BLaER1 (cell line): ENCODE measurements around the gene REG4.

Source experiments
- H3K27ac ChIP-seq: shearing (Covaris generic); formaldehyde crosslinking; 2 replicates; pipeline ENCODE4 v1.8.1; 2022
- H3K27me3 ChIP-seq: shearing (Covaris generic); formaldehyde crosslinking; 2 replicates; pipeline ENCODE4 v1.8.1; 2022
- H3K36me3 ChIP-seq: shearing (Covaris generic); formaldehyde crosslinking; 2 replicates; pipeline ENCODE4 v1.8.1; 2022
- H3K4me1 ChIP-seq: shearing (Covaris generic); formaldehyde crosslinking; 2 replicates; pipeline ENCODE4 v1.8.1; 2022
- H3K4me2 ChIP-seq: shearing (Covaris generic); formaldehyde crosslinking; 2 replicates; pipeline ENCODE4 v1.8.1; 2022
- H3K4me3 ChIP-seq: shearing (Covaris generic); formaldehyde crosslinking; 2 replicates; pipeline ENCODE4 v1.8.1; 2022
- H3K9ac ChIP-seq: shearing (Covaris generic); formaldehyde crosslinking; 2 replicates; pipeline ENCODE4 v1.8.1; 2022
- H3K9me3 ChIP-seq: shearing (Covaris generic); formaldehyde crosslinking; 2 replicates; pipeline ENCODE4 v1.8.1; 2022
- H4K20me1 ChIP-seq: shearing (Covaris generic); formaldehyde crosslinking; 2 replicates; pipeline ENCODE4 v1.8.1; 2022
- Cebpa-rat ChIP-seq: shearing (Covaris generic); IDR thresholded peaks from 2 replicates; pipeline ENCODE4 v1.8.1; 2022

Gene REG4

DNA sequence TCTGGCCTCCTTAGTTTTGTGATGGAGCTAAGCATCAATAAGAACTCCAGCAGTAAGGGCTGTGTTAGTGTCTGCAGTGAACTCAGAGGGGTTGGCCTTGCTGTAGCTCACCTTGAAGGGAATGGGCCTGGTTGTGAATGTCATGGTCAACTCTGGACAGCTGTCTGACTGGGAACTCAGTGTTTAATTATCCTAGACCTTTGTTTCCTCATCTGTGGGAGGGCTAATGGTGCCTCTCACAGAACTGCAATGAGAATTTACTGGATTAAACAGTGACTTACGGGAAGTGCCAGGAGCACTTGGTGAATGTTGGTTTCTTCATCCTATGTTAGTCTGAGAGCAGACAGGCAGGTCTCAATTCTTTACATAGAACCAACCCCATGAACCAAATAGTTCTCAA lies 66.2 kb downstream of the REG4 start:
- H3K36me3 ChIP-seq = peaks cover 60% of the 10 kb centered on the region
- H3K27ac ChIP-seq = no peak overlapping the region; the same call in 1 of the 2 replicates
- no peak overlapping the region for H3K9ac ChIP-seq
- H3K4me2 ChIP-seq = no peak overlapping the region
- H3K4me1 ChIP-seq = peaks cover 12% of the 10 kb centered on the region; the same call in 1 of the 2 replicates
- peaks cover 51% of the 10 kb centered on the region for H4K20me1 ChIP-seq
- no peaks in the 10 kb centered on the region for H3K9me3 ChIP-seq
- TF ChIP-seq Cebpa-rat = no peak
- H3K27me3 ChIP-seq = no peaks in the 10 kb centered on the region
- H3K4me3 ChIP-seq = no peak overlapping the region

DNA sequence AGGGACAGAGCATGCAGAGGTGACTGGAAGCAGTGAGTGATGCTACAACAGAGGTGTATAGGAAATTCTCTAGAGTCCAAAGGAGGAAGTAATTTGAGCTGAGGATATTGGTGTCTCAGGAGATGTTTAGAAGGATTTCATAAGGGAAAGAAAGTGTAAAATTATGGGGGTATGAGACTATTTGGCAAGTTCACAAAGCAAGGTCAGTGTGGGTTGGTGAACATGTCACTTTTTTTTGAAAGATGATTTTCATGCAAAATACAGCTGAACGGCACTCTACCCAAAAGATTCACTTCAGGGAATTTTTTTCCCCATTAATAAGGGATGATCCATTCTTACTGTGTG lies 66.7 kb downstream of the REG4 start:
- Histone ChIP-seq H3K4me3 (no peak overlapping the region), H3K4me2 (no peak overlapping the region), H4K20me1 (peaks cover 55% of the 10 kb centered on the region), H3K27me3 (no peaks in the 10 kb centered on the region), H3K9ac (no peak overlapping the region), H3K4me1 (peaks cover 12% of the 10 kb centered on the region; the same call in 1 of the 2 replicates), H3K27ac (no peak overlapping the region), H3K36me3 (peaks cover 64% of the 10 kb centered on the region), H3K9me3 (no peaks in the 10 kb centered on the region)
- no peak for TF ChIP-seq Cebpa-rat
